ENCODE results near the gene ARVCF.
"Not testable (repeated sequence)": the region's sequence is repeated elsewhere in the genome, so short reads cannot be mapped to it uniquely, and the experiment has no call there.

ARVCF gene

DNA sequence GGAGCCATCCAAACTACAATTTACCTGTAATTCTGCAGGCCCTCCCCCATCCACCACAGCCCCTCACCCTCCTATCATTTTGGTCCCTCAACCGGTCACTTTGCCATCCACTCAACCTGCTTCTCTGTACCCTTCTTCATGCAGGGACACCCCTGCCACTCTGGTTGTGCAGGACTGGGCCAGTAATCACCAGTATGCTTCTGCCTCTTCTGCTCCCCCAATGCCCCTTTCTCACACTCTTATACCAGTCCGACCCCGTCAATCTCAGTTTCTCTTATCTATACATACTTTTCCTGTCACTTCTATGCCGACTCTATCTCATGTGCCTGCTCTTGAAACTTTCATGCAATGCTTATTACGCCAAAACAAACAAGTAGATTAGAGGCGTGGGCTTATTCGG, 80.1 kb downstream of the ARVCF start:
- DNase-seq (ENCODE audit: low read depth), result no peak

DNA sequence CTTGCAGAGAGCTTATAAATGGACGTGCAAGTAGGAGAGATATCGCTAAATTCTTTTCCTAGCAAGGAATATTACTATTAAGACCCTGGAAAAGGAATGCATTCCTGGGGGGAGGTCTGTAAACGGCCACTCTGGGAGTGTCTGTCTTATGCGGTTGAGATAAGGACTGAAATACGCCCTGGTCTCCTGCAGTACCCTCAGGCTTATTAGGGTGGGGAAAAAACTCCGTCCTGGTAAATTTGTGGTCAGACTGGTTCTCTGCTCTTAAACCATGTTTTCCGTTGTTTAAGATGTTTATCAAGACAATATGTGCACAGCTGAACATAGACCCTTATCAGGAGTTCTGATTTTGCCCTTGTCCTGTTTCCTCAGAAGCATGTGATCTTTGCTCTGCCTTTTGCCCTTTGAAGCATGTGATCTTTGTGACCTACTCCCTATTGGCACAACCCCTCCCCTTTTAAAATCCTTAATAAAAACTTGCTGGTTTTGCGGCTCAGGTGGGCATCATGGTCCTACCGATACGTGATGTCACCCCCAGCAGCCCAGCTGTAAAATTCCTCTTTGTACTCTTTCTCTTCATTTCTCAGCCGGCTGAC, 81.4 kb downstream of the ARVCF start:
- DNase-seq (ENCODE audit: low read depth), result not testable (repeated sequence)

DNA sequence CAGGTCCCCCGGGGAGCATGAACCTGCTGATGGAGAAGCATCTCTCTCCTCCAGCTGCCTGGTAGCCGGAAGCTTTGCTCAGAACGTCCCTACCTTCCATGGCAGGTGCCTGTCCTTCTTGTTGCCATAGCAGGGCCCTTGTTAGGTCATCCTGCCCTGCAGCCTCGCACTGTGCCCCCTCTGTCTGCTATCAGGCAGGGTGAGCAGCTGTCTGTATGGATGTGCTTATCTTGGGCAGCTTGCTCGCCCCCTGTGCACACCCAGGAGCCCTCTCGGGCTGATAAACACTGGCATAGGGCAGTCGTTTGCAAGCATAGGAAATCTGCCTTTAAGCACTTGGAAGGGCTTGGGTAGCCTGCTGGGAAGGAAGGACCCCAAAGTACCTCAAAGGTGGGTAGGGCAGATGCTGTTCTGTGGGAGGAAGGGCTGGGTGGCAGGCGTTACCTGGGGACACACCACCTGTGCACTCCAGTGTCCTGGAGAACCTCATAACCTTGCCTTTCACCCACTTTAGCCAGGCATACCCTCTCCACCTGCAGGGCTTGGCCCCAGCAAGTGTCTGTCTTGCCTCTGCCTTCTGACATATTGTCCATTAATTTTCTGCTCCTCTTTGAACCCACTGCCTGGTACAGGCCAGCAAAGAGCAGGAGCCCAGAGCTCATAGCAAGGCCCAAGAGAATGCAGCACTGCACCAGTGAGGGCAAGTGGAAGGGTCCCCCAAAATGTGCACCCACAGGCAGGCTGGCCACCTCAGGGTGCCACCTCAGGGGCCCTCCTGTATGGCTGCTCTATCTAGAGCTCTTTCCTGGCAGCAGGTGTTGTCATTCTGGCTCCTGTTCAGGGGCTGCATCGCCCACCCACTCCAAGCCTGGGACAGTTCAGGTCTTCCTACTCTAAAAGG, 83.0 kb downstream of the ARVCF start:
- DNase-seq (ENCODE audit: low read depth), result no peak

DNA sequence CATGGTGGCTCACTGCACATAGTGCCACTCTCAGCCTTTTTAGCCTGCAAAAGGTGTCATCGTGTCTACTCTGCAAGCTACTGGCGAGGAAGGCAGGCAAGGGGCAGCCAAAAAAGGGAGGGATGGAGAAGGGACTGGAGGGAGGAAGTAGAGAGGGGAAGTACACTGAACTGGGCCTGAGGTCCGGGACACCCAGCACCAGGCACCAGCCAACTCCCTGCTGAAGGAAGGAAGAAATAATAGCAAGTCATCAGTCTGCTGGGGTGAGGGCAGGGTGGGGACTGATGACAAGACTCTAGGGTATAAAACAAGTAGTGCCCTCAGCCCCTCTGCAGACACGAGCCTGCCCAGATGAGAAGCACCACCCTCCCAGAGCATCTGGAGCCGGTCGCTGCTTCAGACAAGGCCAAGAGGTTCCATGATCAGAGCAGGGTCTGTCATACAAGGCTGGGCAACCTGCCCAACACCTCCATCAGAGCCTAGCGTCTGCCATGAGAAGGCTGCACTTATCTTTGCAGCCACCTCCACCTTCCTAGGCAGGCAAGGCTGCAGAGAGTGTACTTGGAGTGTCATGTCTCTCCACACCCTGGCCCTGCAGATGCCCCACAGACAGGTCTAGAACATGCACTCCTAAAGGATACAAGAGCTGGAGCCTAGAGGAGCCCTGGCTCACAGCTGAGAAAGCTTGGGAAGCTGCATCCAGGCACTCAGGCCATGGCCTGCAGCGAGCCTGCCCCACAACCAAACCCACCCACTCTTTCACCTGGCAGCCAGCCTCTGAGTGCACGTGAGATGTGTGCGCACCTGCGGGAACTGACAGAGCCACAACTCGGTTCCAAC, 84.0 kb downstream of the ARVCF start:
- DNase-seq (ENCODE audit: low read depth), result no peak

DNA sequence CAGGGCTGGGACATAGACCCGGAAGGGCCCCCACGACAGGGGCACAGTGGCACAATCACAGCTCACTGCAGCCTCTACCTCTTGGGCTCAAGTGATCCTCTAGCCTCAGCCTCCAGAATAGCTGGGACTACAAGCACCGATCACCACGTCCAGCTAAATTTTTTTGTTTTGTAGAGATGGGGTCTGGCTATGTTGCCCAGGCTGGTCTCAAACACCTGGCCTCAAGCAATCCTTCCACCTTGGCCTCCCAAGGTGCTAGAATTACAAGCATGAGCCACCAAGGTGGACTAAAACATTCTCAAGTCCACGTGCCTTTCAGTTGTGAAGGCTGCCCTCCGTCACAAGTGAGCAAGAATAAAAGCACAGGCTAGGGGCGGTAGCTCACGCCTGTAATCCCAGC, 85.1 kb downstream of the ARVCF start:
- DNase-seq (ENCODE audit: low read depth), result no peak

DNA sequence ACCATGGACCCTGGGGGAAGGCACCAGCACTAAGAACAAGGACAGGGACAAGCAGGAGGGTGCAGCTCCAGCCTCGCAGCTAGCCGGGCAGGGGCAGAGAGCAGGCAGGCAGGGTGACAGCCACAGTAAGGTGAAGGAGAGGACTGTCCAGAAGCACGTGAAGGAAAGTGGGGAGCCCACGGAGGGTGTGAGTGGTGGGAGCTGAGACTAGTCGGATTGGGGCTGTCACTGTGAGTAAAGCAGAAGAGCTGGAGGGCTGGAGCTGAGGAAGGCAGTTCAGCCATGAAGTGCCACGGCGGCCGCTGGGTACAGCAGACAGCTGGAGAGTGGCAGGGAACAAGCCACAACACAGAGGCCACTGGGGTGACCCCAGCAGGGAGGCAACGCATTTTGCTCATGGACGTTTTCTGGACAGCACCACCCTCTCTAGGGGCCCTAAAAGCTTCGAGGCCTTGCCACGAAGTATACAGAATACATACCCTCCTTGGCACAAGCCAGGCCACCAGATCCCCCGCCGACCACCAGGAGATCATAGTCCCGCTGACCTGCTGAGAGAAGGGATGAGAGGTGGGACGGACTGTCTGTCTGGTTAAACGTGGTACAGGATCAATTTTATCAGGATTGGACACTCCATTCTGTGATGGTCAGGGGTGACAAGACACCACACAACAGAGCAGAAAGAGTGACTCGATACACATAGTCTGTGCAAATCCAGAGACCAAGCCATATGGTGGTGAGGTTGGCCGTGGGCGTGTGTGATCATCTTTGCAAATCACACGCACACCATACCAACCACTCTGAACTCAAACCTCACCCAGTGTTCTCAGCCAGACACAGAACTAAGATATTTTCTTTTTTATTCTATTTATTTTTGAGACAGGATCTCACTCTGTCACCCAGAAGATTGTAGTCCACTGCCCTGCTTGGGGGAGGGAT, 85.8 kb downstream of the ARVCF start:
- DNase-seq (ENCODE audit: low read depth), result no peak

DNA sequence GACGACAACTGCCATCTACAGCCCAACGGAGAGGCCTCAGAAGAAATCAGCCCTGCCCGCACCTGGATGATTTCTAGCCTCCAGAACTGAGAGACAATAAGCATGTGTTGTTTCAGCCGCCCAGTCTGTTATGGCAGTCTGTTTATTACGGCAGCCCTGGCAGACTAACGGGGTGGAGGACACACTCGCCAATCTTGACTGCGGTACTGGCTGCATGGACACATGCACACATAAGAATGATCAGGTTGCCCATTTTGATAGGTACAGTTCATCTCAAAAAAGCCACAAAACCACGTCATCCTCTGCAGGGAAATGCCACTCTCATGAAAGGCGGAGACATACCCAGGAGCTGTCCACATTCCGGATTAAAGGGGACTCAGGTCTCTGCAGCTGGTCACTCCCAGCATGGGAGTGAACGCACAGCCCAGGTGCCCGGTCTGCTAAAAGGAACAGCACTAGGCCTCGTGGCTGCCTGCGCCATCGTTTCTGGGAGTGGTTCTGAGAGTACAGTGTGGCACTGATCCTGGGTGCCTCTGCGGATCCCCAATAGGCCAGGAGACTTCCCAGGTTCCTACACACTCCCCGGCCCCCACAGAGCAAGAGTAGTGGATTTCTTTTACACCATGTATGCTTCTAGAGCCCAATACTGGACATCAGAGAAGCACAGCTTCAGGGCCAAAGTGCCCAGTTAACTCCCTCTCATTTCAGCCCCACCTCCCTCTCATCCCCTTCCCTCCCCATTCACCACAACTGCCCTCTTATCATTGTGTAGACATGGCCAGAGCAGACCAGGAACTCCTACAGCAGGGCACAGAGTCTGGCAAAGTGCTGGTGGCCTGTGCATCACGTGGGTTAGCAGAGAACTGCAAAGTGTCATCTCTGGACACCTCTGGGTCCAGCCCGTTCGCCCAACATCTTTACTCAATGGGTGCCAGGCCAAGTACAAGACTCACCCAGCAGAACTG, 86.8 kb downstream of the ARVCF start:
- DNase-seq (ENCODE audit: low read depth), result no peak

DNA sequence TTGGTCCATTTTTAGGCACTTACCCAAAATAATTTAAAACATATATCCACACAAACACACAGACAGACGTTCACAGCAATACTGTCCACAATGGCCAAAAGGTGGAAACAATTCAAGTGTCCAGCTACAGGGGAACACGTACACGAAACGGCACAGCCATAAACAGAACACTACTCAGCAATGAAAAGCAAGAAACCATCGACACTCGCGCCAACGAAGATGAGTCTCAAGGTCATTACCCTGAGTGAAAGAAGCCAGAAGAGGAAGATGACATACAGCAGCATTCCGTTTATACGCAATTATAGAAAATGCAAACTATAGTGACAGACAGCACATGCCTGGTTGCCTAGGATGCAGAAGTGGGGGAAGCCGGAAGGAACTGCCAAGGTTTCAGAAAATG, 88.4 kb downstream of the ARVCF start:
- DNase-seq (ENCODE audit: low read depth), result no peak

DNA sequence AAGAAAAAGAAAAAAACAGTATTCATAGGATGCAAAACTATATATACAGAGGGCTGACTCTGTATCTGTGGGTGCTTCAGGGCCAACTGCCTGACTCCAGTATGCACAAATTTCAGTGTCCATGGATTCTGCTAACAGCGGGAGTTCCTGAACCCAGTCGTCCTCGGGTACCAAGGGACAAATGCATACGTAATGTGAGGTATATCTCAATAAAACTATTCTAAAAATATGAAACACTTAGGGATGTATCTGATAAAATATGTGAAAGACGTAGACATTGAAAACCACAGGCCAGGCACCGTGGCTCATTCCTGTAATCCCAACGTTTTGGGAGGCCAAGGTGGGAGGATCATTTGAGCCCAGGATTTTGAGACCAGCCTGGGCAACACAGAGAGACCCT, 88.9 kb downstream of the ARVCF start:
- DNase-seq (ENCODE audit: low read depth), result no peak

DNA sequence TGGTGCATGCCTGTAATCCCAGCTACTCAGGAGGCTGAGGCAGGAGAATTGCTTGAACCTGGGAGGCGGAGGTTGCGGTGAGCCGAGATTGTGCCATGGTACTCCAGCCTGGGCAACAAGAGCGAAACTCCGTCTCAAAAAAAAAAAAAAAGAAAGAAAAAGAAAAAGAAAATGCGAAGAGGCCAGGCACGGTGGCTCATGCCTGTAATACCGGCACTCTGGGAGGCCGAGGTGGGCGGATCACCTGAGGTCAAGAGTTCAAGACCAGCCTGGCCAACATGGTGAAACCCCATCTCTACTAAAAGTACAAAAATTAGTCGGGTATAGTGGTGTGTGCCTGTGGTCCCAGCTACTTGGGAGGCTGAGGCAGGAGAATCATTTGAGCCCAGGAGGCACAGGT, 90.6 kb downstream of the ARVCF start:
- DNase-seq (ENCODE audit: low read depth), result not testable (repeated sequence)

DNA sequence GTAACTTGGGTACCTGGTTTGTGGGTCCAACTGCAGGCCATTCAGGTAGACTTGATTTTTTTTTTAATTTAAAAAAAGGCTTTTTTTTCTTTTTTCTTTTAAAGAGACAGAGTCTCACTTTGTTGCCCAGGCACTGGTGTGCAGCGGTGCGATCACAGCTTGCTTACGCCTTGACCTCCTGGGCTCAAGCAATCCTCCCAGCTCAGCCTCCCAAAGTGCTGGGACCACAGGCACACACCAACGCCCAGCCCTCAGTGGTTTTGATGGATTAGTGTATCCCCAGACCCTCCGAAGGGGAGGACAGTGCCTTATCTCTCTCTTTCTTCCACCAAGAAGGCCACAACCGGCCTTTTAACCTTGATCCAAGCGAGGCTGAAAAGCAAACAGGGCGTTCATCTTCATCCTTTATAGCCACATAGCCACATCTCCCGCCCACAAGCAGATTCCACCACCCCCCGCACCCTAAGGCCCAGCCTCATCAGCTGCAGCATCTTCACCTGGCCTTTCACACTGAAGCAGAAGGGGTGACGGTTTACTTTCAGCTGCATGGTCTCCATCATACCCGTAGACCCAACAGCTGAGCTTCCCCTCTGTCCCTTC, 92.6 kb downstream of the ARVCF start:
- no peak for DNase-seq (ENCODE audit: low read depth)

DNA sequence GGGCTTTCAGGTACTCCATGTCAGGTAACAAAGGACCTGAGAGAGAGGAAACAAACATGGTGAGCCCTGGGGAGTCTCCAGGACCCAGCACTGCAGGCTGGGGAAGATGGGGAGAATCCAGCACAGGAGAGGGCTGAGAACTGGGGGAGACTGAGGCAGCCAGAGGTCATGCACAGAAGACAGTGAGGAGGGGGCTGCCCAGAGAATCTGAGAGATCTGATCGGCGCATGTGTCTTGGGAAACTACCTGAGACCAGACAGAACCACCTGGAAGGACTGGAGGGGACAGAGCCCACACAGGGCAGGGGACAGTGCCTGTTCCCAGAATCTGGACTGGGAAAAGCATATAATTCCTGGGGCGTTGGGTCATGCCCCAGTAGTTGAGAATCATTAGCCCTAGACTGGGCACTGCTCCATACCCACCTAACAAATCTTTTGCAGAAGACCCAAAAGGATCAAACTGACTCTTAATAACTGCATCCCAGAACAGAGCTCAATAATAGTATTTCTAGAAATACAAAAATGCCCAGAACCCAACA, 95.0 kb downstream of the ARVCF start:
- DNase-seq (ENCODE audit: low read depth), result no peak

Data from stimulated activated CD8-positive, alpha-beta memory T cell treated with anti-CD3 and anti-CD28 coated beads, Interleukin-15, amount 100 ng/mL, for 1 hour (primary cell).